Suprapubic skin (tissue), 4 donors: ENCODE measurements around the gene DDHD1. TPM values are rescaled to one million over a fixed set of nuclear protein-coding genes. Genes with fewer than 3 reads are reported as not detected.

Experiments used
- DNase-seq, 2 donors: peaks; one replicate each; pipeline ENCODE4 v3.0.0-alpha.2; 2019; ENCODE audit warnings: low spot score in 2 of 2
- H3K27ac ChIP-seq: fragments of 200-600 bp; sonication (generic); one replicate; pipeline ENCODE4 v1.5.1; 2019
- H3K27me3 ChIP-seq: fragments of 200-600 bp; sonication (generic); one replicate; pipeline ENCODE4 v1.5.1; 2019
- H3K36me3 ChIP-seq: fragments of 200-600 bp; sonication (generic); one replicate; pipeline ENCODE4 v1.5.1; 2019
- H3K4me1 ChIP-seq: fragments of 200-600 bp; sonication (generic); one replicate; pipeline ENCODE4 v1.5.1; 2019
- H3K4me3 ChIP-seq: fragments of 200-600 bp; sonication (generic); one replicate; pipeline ENCODE4 v1.5.1; 2019; ENCODE audit warnings: mild to moderate bottlenecking
- H3K9me3 ChIP-seq: fragments of 200-600 bp; sonication (generic); one replicate; pipeline ENCODE4 v1.5.1; 2019
- CTCF ChIP-seq, 2 donors: fragments of 200-600 bp in 1 of 2; fragments of 450-650 bp in 1 of 2; sonication (generic) in 1 of 2; IDR thresholded peaks; one replicate each; pipeline ENCODE4 v1.5.1; 2016 to 2019; ENCODE audit warnings: antibody characterized with exemption in 2 of 2, mild to moderate bottlenecking in 1 of 2, moderate library complexity in 1 of 2
- EP300 ChIP-seq: sonication (generic); formaldehyde crosslinking; IDR thresholded peaks from one replicate; pipeline ENCODE4 v1.6.1; 2017; ENCODE audit warnings: antibody characterized with exemption
- POLR2A ChIP-seq, 2 donors: fragments of 450-650 bp; IDR thresholded peaks; one replicate each; pipeline ENCODE4 v1.6.1; 2017; ENCODE audit warnings: antibody characterized with exemption in 2 of 2, mild to moderate bottlenecking in 2 of 2, moderate library complexity in 2 of 2
- POLR2AphosphoS5 ChIP-seq, 3 donors: sonication (generic); formaldehyde crosslinking; IDR thresholded peaks; one replicate each; pipeline ENCODE4 v1.6.1; 2017; ENCODE audit warnings: antibody characterized with exemption in 3 of 3
- WGBS: methylation state at CpG from one replicate; pipeline ENCODE4 v1.1.5; 2018; 5-methylcytosine and 5-hydroxymethylcytosine counted together
- total RNA-seq, 4 donors: library from RNA; depleted of rRNA; stranded (reverse); fragments of >200 nt; gene quantifications; one replicate each; pipeline ENCODE4 v1.1.0, GENCODE V29; 2016

Gene DDHD1
- 10 to 100 TPM; 10.1 to 25.3 (median 14.7) TPM for total RNA-seq

GRCh38 chr14:53152887-53153701 is at the start of gene DDHD1:
Gene DDHD1, minus strand, starts transcription at chr14:53153323. Its CDS starts 225 bp downstream, at chr14:53153098.
- peak within 1 kb of the TSS; percentile 91 for H3K27ac ChIP-seq
- TF ChIP-seq CTCF (IDR thresholded peaks at IDR 0.05) = no peak
- peak in 1 of 2 donors; percentile 30 for TF ChIP-seq POLR2A (IDR thresholded peaks at IDR 0.05)
- no peak for TF ChIP-seq POLR2AphosphoS5 (IDR thresholded peaks at IDR 0.05)
- peak; percentile 81 to 85 for DNase-seq

GRCh38 chr14:53195949-53196348 is 42.8 kb upstream of the DDHD1 start:
- TF ChIP-seq CTCF (IDR thresholded peaks at IDR 0.05) (no peak), POLR2AphosphoS5 (IDR thresholded peaks at IDR 0.05) (no peak), POLR2A (IDR thresholded peaks at IDR 0.05) (no peak), EP300 (no peak)
- Histone ChIP-seq H3K9me3 (no peaks in the 10 kb centered on the region), H3K4me1 (no peaks in the 10 kb centered on the region), H3K36me3 (no peaks in the 10 kb centered on the region), H3K27ac (no peak overlapping the region), H3K27me3 (no peaks in the 10 kb centered on the region), H3K4me3 (no peak overlapping the region)
- 92% methylated on average over 5 of the region's 5 CpGs for WGBS
- DNase-seq = no peak

More at GRCh38 chr14:53152887-53153701, at the start of gene DDHD1:
- WGBS = 2% methylated on average over 25 of the region's 93 CpGs
- Histone ChIP-seq H3K36me3 (no peaks in the 10 kb centered on the region), H3K4me3 (peak within 1 kb of the TSS; percentile 93), H3K4me1 (peaks cover 19% of the 10 kb centered on the region), H3K9me3 (no peaks in the 10 kb centered on the region), H3K27me3 (no peaks in the 10 kb centered on the region)

- H3K36me3 ChIP-seq = no peaks in the 10 kb centered on the region
- no peak for TF ChIP-seq POLR2AphosphoS5 (IDR thresholded peaks at IDR 0.05)
- no peak for TF ChIP-seq CTCF (IDR thresholded peaks at IDR 0.05)
- no peak for TF ChIP-seq EP300
- TF ChIP-seq POLR2A (IDR thresholded peaks at IDR 0.05) = no peak
- WGBS = 77% methylated on average over 7 of the region's 7 CpGs
Observed at GRCh38 chr14:53193193-53193592, 40.1 kb upstream of the DDHD1 start.

GRCh38 chr14:53192052-53192760 is 39.1 kb upstream of the DDHD1 start:
- no peak for DNase-seq
- no peaks in the 10 kb centered on the region for H3K36me3 ChIP-seq
- H3K4me1 ChIP-seq = no peaks in the 10 kb centered on the region
- no peak overlapping the region for H3K4me3 ChIP-seq
- no peak overlapping the region for H3K27ac ChIP-seq
- TF ChIP-seq EP300 (no peak), CTCF (IDR thresholded peaks at IDR 0.05) (no peak), POLR2AphosphoS5 (IDR thresholded peaks at IDR 0.05) (no peak), POLR2A (IDR thresholded peaks at IDR 0.05) (no peak)
- H3K9me3 ChIP-seq = no peaks in the 10 kb centered on the region
- 20% methylated on average over 2 of the region's 2 CpGs for WGBS
- H3K27me3 ChIP-seq = no peaks in the 10 kb centered on the region

More at GRCh38 chr14:53193193-53193592, 40.1 kb upstream of the DDHD1 start:
- no peaks in the 10 kb centered on the region for H3K4me1 ChIP-seq
- H3K27me3 ChIP-seq = no peaks in the 10 kb centered on the region
- DNase-seq = no peak
- H3K27ac ChIP-seq = no peak overlapping the region
- H3K9me3 ChIP-seq = no peaks in the 10 kb centered on the region
- H3K4me3 ChIP-seq = no peak overlapping the region

- no peaks in the 10 kb centered on the region for H3K9me3 ChIP-seq
- DNase-seq = no peak
- no peak overlapping the region for H3K27ac ChIP-seq
- no peaks in the 10 kb centered on the region for H3K27me3 ChIP-seq
- no peaks in the 10 kb centered on the region for H3K4me1 ChIP-seq
- TF ChIP-seq POLR2A (IDR thresholded peaks at IDR 0.05) = no peak
- no peak for TF ChIP-seq EP300
- TF ChIP-seq CTCF (IDR thresholded peaks at IDR 0.05) = no peak
- TF ChIP-seq POLR2AphosphoS5 (IDR thresholded peaks at IDR 0.05) = no peak
- H3K36me3 ChIP-seq = no peaks in the 10 kb centered on the region
- H3K4me3 ChIP-seq = no peak overlapping the region
- 68% methylated on average over 2 of the region's 2 CpGs for WGBS
Observed at GRCh38 chr14:53190938-53191337, 37.8 kb upstream of the DDHD1 start.
